Fibroblast of pulmonary artery (primary cell): ENCODE results near the gene CDHR2.

Experiments
- DNase-seq: peaks from one replicate; pipeline ENCODE4 v3.0.0-alpha.2; 2010; ENCODE audit warnings: low read depth
- H3K4me3 ChIP-seq: replicated peaks from 2 replicates; pipeline ENCODE4 v1.5.1; 2011; ENCODE audit warnings: low read depth, mild to moderate bottlenecking, control low read depth, low read length, moderate library complexity
- TF ChIP-seq, protein P1 (sequence below): IDR thresholded peaks from 2 replicates; pipeline ENCODE4 v1.5.1; 2011; ENCODE audit warnings: mild to moderate bottlenecking, control low read depth, low read length, inconsistent platforms; ENCODE audit errors: missing control alignments

CDHR2 gene

DNA sequence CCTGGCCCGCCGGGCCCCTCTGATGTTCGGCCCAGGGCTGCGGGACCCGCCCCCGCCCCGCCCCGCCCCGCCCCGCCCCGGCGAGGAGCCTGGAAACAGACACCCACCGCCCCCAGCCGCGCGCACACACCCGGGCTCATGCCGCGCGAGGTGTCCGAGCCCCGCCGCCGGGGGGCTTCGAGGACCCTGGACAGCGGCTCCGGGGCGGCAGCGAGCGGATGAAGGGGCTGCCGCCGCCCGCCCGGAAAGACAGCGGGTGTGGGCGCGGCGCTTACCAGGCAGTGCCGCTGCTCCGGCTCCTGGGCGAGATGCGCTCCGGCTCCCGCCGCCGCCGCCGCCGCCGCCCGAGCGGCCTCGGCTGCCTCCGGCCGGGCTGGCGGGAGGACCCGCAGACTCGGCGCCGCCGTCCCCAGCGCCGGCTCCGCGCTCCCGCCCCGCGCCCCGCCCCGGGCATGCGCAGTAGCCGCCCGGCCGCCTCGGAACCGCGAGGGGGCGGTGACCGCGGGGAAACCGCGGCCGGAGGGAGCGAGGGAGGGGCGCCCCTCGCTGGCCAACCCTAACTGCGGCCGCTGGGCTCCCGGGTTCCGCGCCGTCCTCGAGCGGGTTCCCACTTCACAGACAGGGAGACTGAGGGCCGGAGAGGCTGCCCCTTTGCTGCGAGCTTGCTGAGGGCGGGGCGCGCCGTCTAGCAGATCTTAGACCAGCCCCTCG is 60.7 kb downstream of the CDHR2 start, which contains the start of gene GPRIN1:
GPRIN1 (minus strand) TSS at position 433 of the 711 bp plus-strand sequence. CDS start 10,322 bp downstream, outside the sequence.
- TF ChIP-seq, protein P1, sequence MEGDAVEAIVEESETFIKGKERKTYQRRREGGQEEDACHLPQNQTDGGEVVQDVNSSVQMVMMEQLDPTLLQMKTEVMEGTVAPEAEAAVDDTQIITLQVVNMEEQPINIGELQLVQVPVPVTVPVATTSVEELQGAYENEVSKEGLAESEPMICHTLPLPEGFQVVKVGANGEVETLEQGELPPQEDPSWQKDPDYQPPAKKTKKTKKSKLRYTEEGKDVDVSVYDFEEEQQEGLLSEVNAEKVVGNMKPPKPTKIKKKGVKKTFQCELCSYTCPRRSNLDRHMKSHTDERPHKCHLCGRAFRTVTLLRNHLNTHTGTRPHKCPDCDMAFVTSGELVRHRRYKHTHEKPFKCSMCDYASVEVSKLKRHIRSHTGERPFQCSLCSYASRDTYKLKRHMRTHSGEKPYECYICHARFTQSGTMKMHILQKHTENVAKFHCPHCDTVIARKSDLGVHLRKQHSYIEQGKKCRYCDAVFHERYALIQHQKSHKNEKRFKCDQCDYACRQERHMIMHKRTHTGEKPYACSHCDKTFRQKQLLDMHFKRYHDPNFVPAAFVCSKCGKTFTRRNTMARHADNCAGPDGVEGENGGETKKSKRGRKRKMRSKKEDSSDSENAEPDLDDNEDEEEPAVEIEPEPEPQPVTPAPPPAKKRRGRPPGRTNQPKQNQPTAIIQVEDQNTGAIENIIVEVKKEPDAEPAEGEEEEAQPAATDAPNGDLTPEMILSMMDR = no peak
- peak within 1 kb of the TSS; percentile 64 for H3K4me3 ChIP-seq
- peak; percentile 52 for DNase-seq

DNA sequence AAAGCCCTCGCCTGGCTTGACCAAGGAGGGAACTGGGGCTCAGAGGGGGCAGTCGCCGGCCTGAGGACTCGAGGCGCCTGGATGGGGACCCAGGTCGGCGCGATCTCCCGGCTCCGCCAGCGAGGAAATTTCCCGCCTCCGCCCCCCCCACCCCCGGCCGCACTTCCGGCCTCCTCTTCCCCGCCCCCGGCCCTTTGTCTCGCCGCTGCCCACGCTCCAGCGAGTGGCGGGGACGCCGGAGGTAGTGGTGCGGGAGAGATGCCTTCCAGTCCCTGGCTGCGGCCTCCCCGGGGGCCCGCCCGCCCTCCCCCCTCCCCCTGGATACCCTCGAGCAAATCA is 61.3 kb downstream of the CDHR2 start:
- TF ChIP-seq, protein P1 = no peak
- H3K4me3 ChIP-seq = peak overlapping the region; percentile 64
- no peak for DNase-seq

DNA sequence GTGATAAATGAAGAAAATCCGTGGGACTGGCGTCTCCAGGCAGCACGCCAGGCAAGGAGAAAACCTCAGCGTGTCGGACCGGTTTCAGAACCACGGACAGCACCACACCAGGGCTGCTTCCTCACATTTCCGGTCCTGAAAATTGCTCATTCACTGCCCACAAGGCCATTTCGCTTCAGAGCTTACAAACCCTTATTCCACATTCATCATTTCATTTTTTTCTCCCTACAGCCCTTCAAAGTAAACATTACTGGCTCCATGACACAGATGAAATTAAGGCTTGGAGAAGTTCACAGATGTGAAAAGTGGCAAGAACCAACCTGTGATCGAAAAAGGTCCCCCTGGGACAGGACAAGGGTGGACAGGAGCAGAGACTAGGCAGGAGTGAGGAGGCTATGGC is 62.3 kb downstream of the CDHR2 start:
- H3K4me3 ChIP-seq = no peak overlapping the region
- TF ChIP-seq, protein P1 = no peak
- peak; percentile 93 for DNase-seq

DNA sequence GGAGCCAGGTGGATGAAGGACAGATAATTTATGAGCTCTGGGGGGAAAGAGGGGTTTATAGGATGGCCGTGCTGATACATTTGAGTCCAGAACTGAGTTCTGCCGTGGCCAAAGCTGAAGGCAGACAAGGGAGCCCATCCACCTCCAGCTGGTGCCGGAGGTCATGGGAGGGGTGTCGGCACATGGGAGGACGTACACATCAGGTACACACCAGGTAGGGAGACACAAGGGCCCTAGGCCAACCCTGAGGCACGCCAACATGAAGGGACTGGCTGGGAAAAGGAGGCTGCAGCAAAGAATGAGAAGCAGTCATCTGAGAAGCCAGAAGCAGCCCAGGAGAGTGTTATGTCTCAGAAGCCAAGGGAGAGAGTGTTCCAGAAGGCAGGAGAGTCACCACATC is 62.9 kb downstream of the CDHR2 start:
- TF ChIP-seq, protein P1 = no peak
- H3K4me3 ChIP-seq = no peak overlapping the region
- no peak for DNase-seq

DNA sequence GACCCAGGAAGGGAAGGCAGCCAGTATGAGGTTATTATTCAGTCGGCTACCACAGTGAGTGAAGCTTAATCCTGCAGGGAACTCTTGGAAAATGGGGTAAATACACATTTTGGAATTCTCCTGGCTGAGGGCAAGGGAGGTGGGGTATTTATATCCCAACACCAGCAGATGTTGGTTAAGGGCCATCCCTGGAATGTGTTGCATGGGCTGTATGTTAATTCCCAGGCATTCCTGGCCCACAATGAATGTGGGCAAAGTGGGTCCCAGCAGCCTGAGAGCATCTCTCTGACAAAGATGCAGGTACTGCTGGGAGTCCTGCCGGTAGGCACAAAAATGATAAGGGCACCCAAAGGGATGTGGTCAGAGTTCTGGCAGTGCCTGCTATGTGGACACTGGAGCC is 63.7 kb downstream of the CDHR2 start:
- H3K4me3 ChIP-seq = no peak overlapping the region
- DNase-seq = no peak
- TF ChIP-seq, protein P1 = no peak

DNA sequence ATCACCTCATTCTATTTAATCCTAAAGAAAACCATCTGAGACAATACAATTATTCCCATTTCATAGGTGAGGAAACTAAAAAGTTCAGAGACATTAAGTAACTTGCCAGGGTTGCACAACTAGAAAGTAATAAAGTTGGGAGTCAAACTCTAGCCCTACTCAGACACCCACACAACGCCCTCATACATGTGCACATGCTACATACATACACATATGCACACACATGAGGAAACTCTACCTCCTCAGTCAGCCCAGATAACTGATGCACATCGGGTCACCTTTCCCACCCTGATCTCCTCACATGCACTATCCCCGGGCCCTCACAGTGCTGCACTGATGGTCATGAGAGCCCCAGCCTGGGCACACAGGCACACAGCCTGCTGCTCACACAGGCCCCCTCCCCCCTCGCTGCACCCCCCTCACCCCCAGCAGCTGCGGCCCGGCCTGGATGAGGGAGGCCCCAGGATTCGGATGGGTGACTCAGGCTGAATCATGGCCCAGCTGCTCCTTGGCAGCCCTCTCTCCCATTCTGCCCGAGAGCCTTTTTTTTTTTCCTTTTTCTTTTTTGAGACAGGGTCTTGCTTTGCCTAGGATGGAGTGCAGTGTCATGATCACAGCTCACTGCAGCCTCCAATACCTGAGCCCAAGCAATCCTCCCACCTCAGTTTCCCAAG is 65.8 kb downstream of the CDHR2 start:
- TF ChIP-seq, protein P1 = no peak
- DNase-seq = peak; percentile 72
- no peak overlapping the region for H3K4me3 ChIP-seq
